SK-N-SH (cell line): ENCODE measurements around the gene FLT1. TPM values are rescaled to one million over a fixed set of nuclear protein-coding genes. Genes with fewer than 3 reads are reported as not detected.

Source experiments
- CTCF ChIA-PET: fragments of 300-600, 350-600 bp; formaldehyde crosslinking; extraction: SDS; loops from one replicate; lab custom pipeline; 2021; lab: Yijun Ruan, JAX
- POLR2A ChIA-PET: fragments of 350-600 bp; sonication (Branson Sonifier 250); formaldehyde crosslinking; extraction: SDS; loops from one replicate; lab custom pipeline; 2020; ENCODE audit warnings: antibody characterized with exemption, inconsistent platforms; lab: Yijun Ruan, JAX
- DNase-seq: peaks from one replicate; pipeline ENCODE4 v3.0.0; 2012
- H2AFZ ChIP-seq: fragments of 200-600 bp; sonication (generic); 2 replicates; pipeline ENCODE4 v1.8.1; 2016; ENCODE audit warnings: antibody characterized with exemption, mild to moderate bottlenecking, low read depth
- H3F3A ChIP-seq: fragments of 200-600 bp; sonication (generic); replicated peaks from 2 replicates; pipeline ENCODE3; 2016; ENCODE audit warnings: antibody characterized with exemption, mild to moderate bottlenecking; ENCODE audit not compliant: insufficient read depth
- H3K27ac ChIP-seq, 2 experiments: fragments of 200-500 bp in 1 of 2; fragments of 200-600 bp in 1 of 2; sonication (Bioruptor generic) in 1 of 2; sonication (generic), shearing (Covaris generic) in 1 of 2; 2 replicates each; pipeline versions ENCODE4 v1.5.1 to v1.6.1; 2014 to 2016; ENCODE audit warnings: low read depth in 2 of 2, inconsistent platforms in 1 of 2, low read length in 1 of 2, mild to moderate bottlenecking in 1 of 2, mixed read lengths in 1 of 2
- H3K27me3 ChIP-seq: fragments of 200-600 bp; sonication (generic), shearing (Covaris generic); 2 replicates; pipeline ENCODE4 v1.6.1; 2016; ENCODE audit warnings: mixed run types; ENCODE audit not compliant: insufficient read depth
- H3K36me3 ChIP-seq, 2 experiments: fragments of 200-500 bp in 1 of 2; fragments of 200-600 bp in 1 of 2; sonication (Bioruptor generic) in 1 of 2; sonication (generic) in 1 of 2; replicated peaks in 1 of 2; 2 replicates each; pipeline versions ENCODE3 to v1.5.1; 2014 to 2016; ENCODE audit warnings: low read length in 1 of 2, mild to moderate bottlenecking in 1 of 2; ENCODE audit not compliant: insufficient read depth in 2 of 2, control insufficient read depth in 1 of 2
- H3K4me1 ChIP-seq, 2 experiments: fragments of 200-500 bp in 1 of 2; fragments of 200-600 bp in 1 of 2; sonication (Bioruptor generic) in 1 of 2; sonication (generic), shearing (Covaris generic) in 1 of 2; 2 replicates each; pipeline versions ENCODE4 v1.5.1 to v1.6.1; 2014 to 2016; ENCODE audit warnings: low read depth in 1 of 2, low read length in 1 of 2, mixed run types in 1 of 2; ENCODE audit not compliant: insufficient read depth in 2 of 2, control insufficient read depth in 1 of 2
- H3K4me2 ChIP-seq: fragments of 200-600 bp; sonication (generic), shearing (Covaris generic); 2 replicates; pipeline ENCODE4 v1.6.1; 2017; ENCODE audit warnings: mixed run types
- H3K4me3 ChIP-seq, 2 experiments: fragments of 200-500 bp in 1 of 2; fragments of 200-600 bp in 1 of 2; sonication (Bioruptor generic) in 1 of 2; sonication (generic), shearing (Covaris generic) in 1 of 2; 2 replicates each; pipeline versions ENCODE4 v1.5.1 to v1.8.1; 2014 to 2016; ENCODE audit warnings: low read depth in 2 of 2, inconsistent platforms in 1 of 2, low read length in 1 of 2, mild to moderate bottlenecking in 1 of 2, mixed read lengths in 1 of 2, moderate library complexity in 1 of 2
- H3K79me2 ChIP-seq: fragments of 200-600 bp; sonication (generic); 2 replicates; pipeline ENCODE4 v1.8.1; 2017; ENCODE audit warnings: mild to moderate bottlenecking; ENCODE audit not compliant: insufficient read depth
- H3K9ac ChIP-seq: fragments of 200-600 bp; sonication (generic); 2 replicates; pipeline ENCODE4 v1.6.1; 2017; ENCODE audit warnings: mixed run types
- H3K9me2 ChIP-seq: fragments of 200-600 bp; sonication (generic); 2 replicates; pipeline ENCODE4 v1.6.1; 2017; ENCODE audit warnings: mixed run types
- H3K9me3 ChIP-seq: fragments of 200-600 bp; sonication (generic); 2 replicates; pipeline ENCODE4 v1.6.1; 2017; ENCODE audit warnings: mixed run types, mild to moderate bottlenecking, moderate library complexity
- H4K20me1 ChIP-seq: fragments of 200-600 bp; sonication (generic); 2 replicates; pipeline ENCODE4 v1.6.1; 2017; ENCODE audit warnings: mild to moderate bottlenecking, mixed run types; ENCODE audit not compliant: insufficient read depth
- CHD2 ChIP-seq: fragments of 150-350 bp; IDR thresholded peaks from 2 replicates; pipeline ENCODE4 v1.6.1; 2018; ENCODE audit warnings: low read length; ENCODE audit not compliant: partially characterized antibody
- ELF1 ChIP-seq: IDR thresholded peaks from 2 replicates; pipeline ENCODE4 v1.4.0; 2012
- EP300 ChIP-seq, 2 experiments: IDR thresholded peaks; 2 replicates each; pipeline versions ENCODE4 v1.4.0 to v1.6.1; 2012; ENCODE audit warnings: borderline replicate concordance in 1 of 2, low read depth in 1 of 2, low read length in 1 of 2
- EZH2phosphoT487 ChIP-seq: fragments of 200-600 bp; sonication (generic); IDR thresholded peaks from 2 replicates; pipeline ENCODE4 v1.6.1; 2017; ENCODE audit warnings: low read depth, mixed run types, mild to moderate bottlenecking, antibody characterized with exemption, moderate library complexity, borderline replicate concordance
- FOXM1 ChIP-seq: IDR thresholded peaks from 2 replicates; pipeline ENCODE4 v1.4.0; 2012; ENCODE audit warnings: low read depth, mild to moderate bottlenecking
- GATA2 ChIP-seq: sonication (generic); formaldehyde crosslinking; IDR thresholded peaks from 2 replicates; pipeline ENCODE4 v1.5.0; 2020; ENCODE audit warnings: mild to moderate bottlenecking, missing genetic modification reagents
- JUND ChIP-seq: IDR thresholded peaks from 2 replicates; pipeline ENCODE4 v1.4.0; 2012
- MEF2A ChIP-seq: IDR thresholded peaks from 2 replicates; pipeline ENCODE4 v1.4.0; 2012; ENCODE audit warnings: low read depth, borderline replicate concordance
- MXI1 ChIP-seq: IDR thresholded peaks from 2 replicates; pipeline ENCODE4 v1.6.1; 2012; ENCODE audit warnings: mild to moderate bottlenecking, low read depth, low read length, improper control_type of control experiment
- NFIC ChIP-seq: IDR thresholded peaks from 2 replicates; pipeline ENCODE4 v1.4.0; 2012; ENCODE audit warnings: borderline replicate concordance
- PBX3 ChIP-seq: IDR thresholded peaks from 2 replicates; pipeline ENCODE4; 2012
- RFX5 ChIP-seq: IDR thresholded peaks from 2 replicates; pipeline ENCODE4 v1.6.1; 2012; ENCODE audit warnings: mild to moderate bottlenecking, improper control_type of control experiment, low read length
- SIN3A ChIP-seq: IDR thresholded peaks from 2 replicates; pipeline ENCODE4 v1.6.1; 2012; ENCODE audit warnings: low read depth, mild to moderate bottlenecking, low read length, moderate library complexity, borderline replicate concordance
- TAF1 ChIP-seq: IDR thresholded peaks from 2 replicates; pipeline ENCODE4 v1.6.1; 2012; ENCODE audit warnings: low read depth, mild to moderate bottlenecking, low read length, moderate library complexity, borderline replicate concordance
- TEAD4 ChIP-seq: IDR thresholded peaks from 2 replicates; pipeline ENCODE4 v1.4.0; 2012; ENCODE audit warnings: mild to moderate bottlenecking, borderline replicate concordance; ENCODE audit not compliant: insufficient read depth
- WGBS: methylation state at CpG from one replicate; pipeline ENCODE4 v1.1.6; 2017; ENCODE audit warnings: low lambda C conversion rate; 5-methylcytosine and 5-hydroxymethylcytosine counted together
- polyA plus RNA-seq, 3 experiments: library from polyadenylated mRNA; depleted of rRNA; stranded (reverse); fragments of >200 nt; gene quantifications; 2 replicates each; pipeline ENCODE4 v1.2.3, GENCODE V29; 2012
- TF ChIP-seq, protein P1 (sequence below): IDR thresholded peaks from 2 replicates; pipeline ENCODE4 v1.4.0; 2012; ENCODE audit warnings: low read depth
- TF ChIP-seq, protein P2 (sequence below): fragments of 150-350 bp; IDR thresholded peaks from 2 replicates; pipeline ENCODE4 v1.6.1; 2017; ENCODE audit warnings: antibody characterized with exemption, low read length, low read depth, borderline replicate concordance
- TF ChIP-seq, protein P3 (sequence below): IDR thresholded peaks from 2 replicates; pipeline ENCODE4 v1.6.1; 2012; ENCODE audit warnings: mild to moderate bottlenecking, low read depth, low read length, moderate library complexity

FLT1 gene
- polyA plus RNA-seq, 1 of the 3 experiments (the other 2 are of a cell fraction), result 0.20 TPM

DNA sequence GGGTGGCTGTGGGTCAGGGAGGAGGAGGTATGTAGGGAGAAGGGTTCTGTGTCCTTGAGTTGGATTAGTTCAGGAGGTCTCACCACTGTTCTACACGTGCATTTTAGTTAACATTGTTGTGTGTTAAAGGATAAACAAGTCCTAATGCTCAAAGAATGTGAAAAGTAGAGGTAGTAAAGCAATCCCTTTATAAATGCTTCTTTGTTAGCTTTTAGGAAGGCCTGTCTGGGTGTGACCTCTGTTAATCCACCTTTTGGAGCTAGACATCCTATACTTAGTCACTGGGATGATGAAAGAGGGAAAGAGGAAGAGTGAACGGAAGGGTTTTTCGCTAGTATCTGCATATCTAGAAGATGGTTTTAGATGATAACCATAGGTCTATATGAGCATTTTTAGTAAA lies 42.2 kb upstream of the FLT1 start:
- POLR2A ChIA-PET, result no interaction called here
- H3K27ac ChIP-seq, result no peak overlapping the region
- no peaks in the 10 kb centered on the region for H3K9me3 ChIP-seq
- TF ChIP-seq MXI1, result no peak
- no peak for TF ChIP-seq EP300 (IDR thresholded peaks at IDR 0.05; ENCODE audit: borderline replicate concordance in 1 of 2, low read depth in 1 of 2, low read length in 1 of 2)
- TF ChIP-seq ELF1, result no peak
- no peak for TF ChIP-seq FOXM1
- no peak for TF ChIP-seq TAF1
- no peak for TF ChIP-seq NFIC
- TF ChIP-seq PBX3, result no peak
- TF ChIP-seq, protein P1, sequence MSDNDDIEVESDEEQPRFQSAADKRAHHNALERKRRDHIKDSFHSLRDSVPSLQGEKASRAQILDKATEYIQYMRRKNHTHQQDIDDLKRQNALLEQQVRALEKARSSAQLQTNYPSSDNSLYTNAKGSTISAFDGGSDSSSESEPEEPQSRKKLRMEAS, result no peak
- TF ChIP-seq, protein P2, sequence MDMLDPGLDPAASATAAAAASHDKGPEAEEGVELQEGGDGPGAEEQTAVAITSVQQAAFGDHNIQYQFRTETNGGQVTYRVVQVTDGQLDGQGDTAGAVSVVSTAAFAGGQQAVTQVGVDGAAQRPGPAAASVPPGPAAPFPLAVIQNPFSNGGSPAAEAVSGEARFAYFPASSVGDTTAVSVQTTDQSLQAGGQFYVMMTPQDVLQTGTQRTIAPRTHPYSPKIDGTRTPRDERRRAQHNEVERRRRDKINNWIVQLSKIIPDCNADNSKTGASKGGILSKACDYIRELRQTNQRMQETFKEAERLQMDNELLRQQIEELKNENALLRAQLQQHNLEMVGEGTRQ, result no peak
- TF ChIP-seq GATA2 (CRISPR knock-in tag), result no peak
- TF ChIP-seq JUND, result no peak
- TF ChIP-seq SIN3A, result no peak
- DNase-seq, result no peak
- no peak overlapping the region for H3K9ac ChIP-seq
- H3K27me3 ChIP-seq, result peaks cover 23% of the 10 kb centered on the region; the same call in 1 of the 2 replicates
- no peaks in the 10 kb centered on the region for H3K79me2 ChIP-seq
- no peaks in the 10 kb centered on the region for H3K36me3 ChIP-seq
- WGBS, result 24% methylated on average over 3 of the region's 3 CpGs
- H3K9me2 ChIP-seq, result no peaks in the 10 kb centered on the region
- no peak overlapping the region for H2AFZ ChIP-seq
- no peaks in the 10 kb centered on the region for H4K20me1 ChIP-seq
- no peaks in the 10 kb centered on the region for H3K4me1 ChIP-seq
- H3F3A ChIP-seq, result no peaks in the 10 kb centered on the region
- no peak overlapping the region for H3K4me3 ChIP-seq
- H3K4me2 ChIP-seq, result no peak overlapping the region
- CTCF ChIA-PET, result no interaction called here

DNA sequence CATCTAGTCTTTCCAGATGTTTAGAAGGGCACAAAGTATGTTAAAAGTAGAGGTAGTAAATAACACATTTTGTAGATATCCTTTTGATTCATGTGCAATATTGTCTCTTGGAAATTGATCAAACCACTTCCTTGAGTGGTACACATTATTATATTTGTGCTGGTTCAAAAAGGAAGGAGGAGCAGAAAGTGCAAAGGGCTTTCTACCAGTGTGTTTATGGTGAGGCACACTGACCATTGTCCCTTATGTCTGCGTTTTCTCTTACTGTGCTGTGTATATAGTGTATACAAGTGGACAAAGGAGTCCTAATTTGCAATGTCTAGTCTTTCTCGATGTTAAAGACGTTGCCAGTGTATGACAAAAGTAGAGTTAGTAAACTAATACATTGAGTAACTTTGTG lies 41.4 kb upstream of the FLT1 start:
- no peak overlapping the region for H3K27ac ChIP-seq
- 4% methylated on average over 3 of the region's 3 CpGs for WGBS
- POLR2A ChIA-PET, result no interaction called here
- H3K36me3 ChIP-seq, result no peaks in the 10 kb centered on the region
- H3K9ac ChIP-seq, result no peak overlapping the region
- H3K9me2 ChIP-seq, result no peaks in the 10 kb centered on the region
- DNase-seq, result no peak
- H3K4me3 ChIP-seq, result no peak overlapping the region
- H3K4me1 ChIP-seq, result no peaks in the 10 kb centered on the region
- H4K20me1 ChIP-seq, result no peaks in the 10 kb centered on the region
- no peaks in the 10 kb centered on the region for H3K79me2 ChIP-seq
- no peaks in the 10 kb centered on the region for H3F3A ChIP-seq
- no peaks in the 10 kb centered on the region for H3K9me3 ChIP-seq
- H3K4me2 ChIP-seq, result no peak overlapping the region
- peaks cover 30% of the 10 kb centered on the region; the same call in 1 of the 2 replicates for H3K27me3 ChIP-seq
- TF ChIP-seq EZH2phosphoT487 (no peak), TEAD4 (no peak), RFX5 (no peak), EP300 (IDR thresholded peaks at IDR 0.05; ENCODE audit: borderline replicate concordance in 1 of 2, low read depth in 1 of 2, low read length in 1 of 2) (no peak), MEF2A (no peak), CHD2 (no peak), NFIC (no peak), ELF1 (no peak), PBX3 (no peak)
- TF ChIP-seq, protein P3, sequence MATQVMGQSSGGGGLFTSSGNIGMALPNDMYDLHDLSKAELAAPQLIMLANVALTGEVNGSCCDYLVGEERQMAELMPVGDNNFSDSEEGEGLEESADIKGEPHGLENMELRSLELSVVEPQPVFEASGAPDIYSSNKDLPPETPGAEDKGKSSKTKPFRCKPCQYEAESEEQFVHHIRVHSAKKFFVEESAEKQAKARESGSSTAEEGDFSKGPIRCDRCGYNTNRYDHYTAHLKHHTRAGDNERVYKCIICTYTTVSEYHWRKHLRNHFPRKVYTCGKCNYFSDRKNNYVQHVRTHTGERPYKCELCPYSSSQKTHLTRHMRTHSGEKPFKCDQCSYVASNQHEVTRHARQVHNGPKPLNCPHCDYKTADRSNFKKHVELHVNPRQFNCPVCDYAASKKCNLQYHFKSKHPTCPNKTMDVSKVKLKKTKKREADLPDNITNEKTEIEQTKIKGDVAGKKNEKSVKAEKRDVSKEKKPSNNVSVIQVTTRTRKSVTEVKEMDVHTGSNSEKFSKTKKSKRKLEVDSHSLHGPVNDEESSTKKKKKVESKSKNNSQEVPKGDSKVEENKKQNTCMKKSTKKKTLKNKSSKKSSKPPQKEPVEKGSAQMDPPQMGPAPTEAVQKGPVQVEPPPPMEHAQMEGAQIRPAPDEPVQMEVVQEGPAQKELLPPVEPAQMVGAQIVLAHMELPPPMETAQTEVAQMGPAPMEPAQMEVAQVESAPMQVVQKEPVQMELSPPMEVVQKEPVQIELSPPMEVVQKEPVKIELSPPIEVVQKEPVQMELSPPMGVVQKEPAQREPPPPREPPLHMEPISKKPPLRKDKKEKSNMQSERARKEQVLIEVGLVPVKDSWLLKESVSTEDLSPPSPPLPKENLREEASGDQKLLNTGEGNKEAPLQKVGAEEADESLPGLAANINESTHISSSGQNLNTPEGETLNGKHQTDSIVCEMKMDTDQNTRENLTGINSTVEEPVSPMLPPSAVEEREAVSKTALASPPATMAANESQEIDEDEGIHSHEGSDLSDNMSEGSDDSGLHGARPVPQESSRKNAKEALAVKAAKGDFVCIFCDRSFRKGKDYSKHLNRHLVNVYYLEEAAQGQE, result no peak
- CTCF ChIA-PET, result no interaction called here
- no peak overlapping the region for H2AFZ ChIP-seq
